Kidney capillary endothelial cell (primary cell): Measurements from ENCODE around the gene FAM156A.
A peak's percentile ranks its signal among the peaks of the same experiment; 100 is the strongest.
"Not testable (repeated sequence)": the region's sequence is repeated elsewhere in the genome, so short reads cannot be mapped to it uniquely, and the experiment has no call there.

Experiments used
- DNase-seq: peaks from one replicate; pipeline ENCODE4 v3.0.0-alpha.2; 2018; ENCODE audit warnings: low spot score

Gene FAM156A, protein sequence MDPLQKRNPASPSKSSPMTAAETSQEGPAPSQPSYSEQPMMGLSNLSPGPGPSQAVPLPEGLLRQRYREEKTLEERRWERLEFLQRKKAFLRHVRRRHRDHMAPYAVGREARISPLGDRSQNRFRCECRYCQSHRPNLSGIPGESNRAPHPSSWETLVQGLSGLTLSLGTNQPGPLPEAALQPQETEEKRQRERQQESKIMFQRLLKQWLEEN

GRCh38 chrX:52958113-52958959 lies at the start of gene FAM156A:
TSS of gene FAM156A (minus strand) at chrX:52958518. CDS start at chrX:52948588, 9,930 bp downstream.
- not testable (repeated sequence) for DNase-seq

GRCh38 chrX:53005327-53005726 lies 47.0 kb upstream of the FAM156A start:
- no peak for DNase-seq

- no peak for DNase-seq
Observed at GRCh38 chrX:53004811-53005210, 46.5 kb upstream of the FAM156A start.

- DNase-seq, result no peak
Observed at GRCh38 chrX:53004038-53004437, 45.7 kb upstream of the FAM156A start.

GRCh38 chrX:53003111-53003510 lies 44.8 kb upstream of the FAM156A start:
- no peak for DNase-seq

- no peak for DNase-seq
Observed at GRCh38 chrX:53001958-53002357, 43.6 kb upstream of the FAM156A start.

- no peak for DNase-seq
Observed at GRCh38 chrX:53000447-53001135, 42.3 kb upstream of the FAM156A start.

DNA sequence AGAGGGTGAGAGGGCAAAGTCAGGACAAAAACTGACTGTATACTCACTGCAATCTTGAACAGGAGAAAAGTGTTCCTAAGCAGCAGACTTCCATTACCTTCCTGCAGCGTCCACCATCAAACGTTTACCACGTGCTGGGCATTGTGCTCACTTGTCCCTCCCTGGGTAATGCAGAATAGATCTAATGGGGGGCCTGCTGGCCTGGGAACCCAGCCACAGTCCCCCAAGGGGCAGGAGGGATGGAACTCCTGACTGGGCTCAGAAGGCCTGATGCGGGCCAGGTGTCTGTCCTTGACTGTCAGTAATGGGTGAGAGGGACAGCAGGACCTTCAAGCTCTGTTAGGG lies 37.6 kb upstream of the FAM156A start:
- no peak for DNase-seq

GRCh38 chrX:52995135-52995986 lies 37.0 kb upstream of the FAM156A start:
- peak; percentile 86 for DNase-seq

DNA sequence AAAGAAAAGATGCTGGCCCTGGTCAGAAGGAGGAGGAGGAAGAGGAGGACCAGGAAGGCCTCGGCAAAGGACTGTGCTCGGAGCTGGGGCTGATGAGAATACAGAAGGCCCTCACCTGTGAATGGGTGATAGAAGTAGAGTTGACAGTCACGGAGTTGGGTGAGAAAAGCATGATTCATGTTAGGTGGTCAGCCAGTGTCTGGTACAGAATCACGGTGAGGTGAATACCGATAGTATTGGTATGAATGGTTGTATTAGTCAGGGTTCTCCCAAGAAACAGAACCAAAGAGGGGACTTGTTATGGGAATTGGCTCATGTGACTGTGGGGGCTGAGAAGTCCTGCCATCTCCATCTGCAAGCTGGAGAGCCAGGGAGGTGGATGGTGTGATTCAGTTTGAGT lies 32.5 kb upstream of the FAM156A start:
- no peak for DNase-seq

- peak; percentile 37 for DNase-seq
Observed at GRCh38 chrX:52990011-52990631, 31.8 kb upstream of the FAM156A start.

- DNase-seq, result no peak
Observed at GRCh38 chrX:52988985-52989917, 30.9 kb upstream of the FAM156A start.

GRCh38 chrX:52983321-52984000 lies 25.1 kb upstream of the FAM156A start:
- no peak for DNase-seq

DNA sequence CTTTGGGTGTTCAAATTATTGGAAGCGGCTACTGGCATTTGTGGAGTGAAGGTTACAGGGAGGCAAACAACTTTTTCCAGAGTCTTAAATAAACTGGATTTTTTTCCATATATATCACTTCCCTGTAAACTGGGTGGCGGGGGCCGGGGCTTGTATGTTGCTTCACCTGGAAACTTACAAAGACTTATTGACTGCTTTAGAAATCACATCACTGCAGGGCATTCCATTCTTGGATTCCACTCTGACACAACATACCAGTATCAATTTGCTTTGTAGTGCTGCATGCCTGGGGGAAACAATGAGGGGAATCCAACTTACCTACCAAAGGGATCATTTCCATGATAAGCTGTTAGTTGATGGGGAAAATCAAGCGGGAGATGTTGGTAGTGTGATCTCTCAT lies 21.7 kb upstream of the FAM156A start:
- DNase-seq, result no peak

DNA sequence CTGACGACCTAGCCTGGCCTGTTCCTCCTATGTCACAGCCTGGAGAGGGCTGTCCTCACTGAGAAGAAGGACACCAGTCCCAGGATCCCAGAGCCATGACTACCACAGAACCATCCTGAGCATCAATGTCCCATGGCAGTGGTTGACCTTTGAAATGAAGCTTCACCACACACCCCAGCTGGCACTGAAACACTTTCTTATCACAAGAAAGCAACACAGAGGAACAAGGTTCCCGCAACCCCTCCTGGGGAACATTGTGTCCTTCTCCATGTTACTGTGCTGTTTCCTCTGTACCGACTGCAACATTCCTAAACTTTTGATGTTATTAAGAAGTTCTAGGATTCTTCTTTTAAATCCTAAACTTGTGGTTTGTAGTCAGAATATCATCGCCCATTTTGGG lies 21.2 kb upstream of the FAM156A start:
- DNase-seq, result no peak

- DNase-seq, result no peak
Observed at GRCh38 chrX:52977953-52978352, 19.6 kb upstream of the FAM156A start.

- not testable (repeated sequence) for DNase-seq
Observed at GRCh38 chrX:52975576-52975975, 17.3 kb upstream of the FAM156A start.

GRCh38 chrX:52974336-52974992 lies 16.1 kb upstream of the FAM156A start:
- DNase-seq, result not testable (repeated sequence)

DNA sequence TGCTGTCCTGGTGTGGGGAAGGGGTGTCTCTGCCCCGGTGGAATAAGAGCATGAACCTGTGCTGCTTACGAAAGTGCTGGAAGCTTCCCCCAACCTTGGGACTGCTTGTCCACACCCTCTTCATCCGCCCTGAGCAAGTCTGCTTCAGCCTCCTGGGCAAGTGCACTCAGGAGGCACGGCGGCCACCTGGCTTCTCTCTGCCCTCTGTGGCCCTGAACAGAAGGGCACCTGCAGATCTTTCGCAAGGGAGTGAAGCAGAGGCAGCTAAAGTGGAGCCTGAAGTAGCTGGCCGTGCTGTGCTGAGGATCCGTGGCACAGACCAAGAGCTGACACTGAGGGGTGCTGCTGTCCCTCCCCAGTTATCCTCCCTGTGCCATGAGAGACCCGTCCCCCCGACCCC lies 9.6 kb upstream of the FAM156A start:
- not testable (repeated sequence) for DNase-seq
